Thoracic aorta (tissue), 2 donors: ENCODE results near the gene TRAF3IP1. TPM values are rescaled to one million over a fixed set of nuclear protein-coding genes. Genes with fewer than 3 reads are reported as not detected.
"Not testable (repeated sequence)": the region's sequence is repeated elsewhere in the genome, so short reads cannot be mapped to it uniquely, and the experiment has no call there.

Experiments
- ATAC-seq: fragments of 150-250 bp; one replicate; pipeline ENCODE4 v1.8.0; 2017; ENCODE audit warnings: low read depth; ENCODE audit not compliant: insufficient number of reproducible peaks, low FRiP score
- DNase-seq: peaks from one replicate; pipeline ENCODE4 v3.0.0-alpha.2; 2020; ENCODE audit warnings: low spot score
- H3K27ac ChIP-seq, 2 donors: fragments of 200-600 bp; sonication (generic); 1 replicate in 1 of 2; 2 replicates in 1 of 2; pipeline ENCODE4 v1.5.1; 2016; ENCODE audit warnings: mild to moderate bottlenecking in 2 of 2, moderate library complexity in 2 of 2
- H3K27me3 ChIP-seq: fragments of 200-600 bp; sonication (generic); replicated peaks from 2 replicates; pipeline ENCODE4 v1.6.0; 2016; ENCODE audit warnings: mild to moderate bottlenecking; ENCODE audit not compliant: insufficient read depth
- H3K36me3 ChIP-seq: fragments of 200-600 bp; sonication (generic); one replicate; pipeline ENCODE4 v1.5.1; 2016
- H3K4me1 ChIP-seq, 2 donors: fragments of 200-600 bp; sonication (generic); 1 replicate in 1 of 2; 2 replicates in 1 of 2; pipeline versions ENCODE4 v1.5.1 to v1.6.0; 2016; ENCODE audit warnings: low read depth in 2 of 2, mild to moderate bottlenecking in 1 of 2; ENCODE audit not compliant: control insufficient read depth in 1 of 2
- H3K4me3 ChIP-seq: fragments of 200-600 bp; sonication (generic); 2 replicates; pipeline ENCODE4 v1.5.1; 2016; ENCODE audit warnings: mild to moderate bottlenecking
- H3K9me3 ChIP-seq: fragments of 200-600 bp; sonication (generic); 2 replicates; pipeline ENCODE4 v1.5.1; 2016
- total RNA-seq, 2 donors: library from RNA; depleted of rRNA; stranded (reverse); fragments of >200 nt; gene quantifications; one replicate each; pipeline versions ENCODE4 v1.1.0 to v1.2.3, GENCODE V29; 2016
- TF ChIP-seq, protein P1 (sequence below): fragments of 200-600 bp; sonication (generic); IDR thresholded peaks from one replicate; pipeline ENCODE4 v1.5.1; 2019; ENCODE audit warnings: antibody characterized with exemption

Gene TRAF3IP1
- total RNA-seq, 2 donors from 2014 or later: 19.4 to 23.7 TPM

GRCh38 chr2:238439917-238440316 is 119.6 kb downstream of the TRAF3IP1 start:
- H3K36me3 ChIP-seq: peaks cover 17% of the 10 kb centered on the region
- H3K4me3 ChIP-seq: peak overlapping the region; percentile 59
- ATAC-seq (no peak), DNase-seq (no peak)
- no peaks in the 10 kb centered on the region for H3K9me3 ChIP-seq
- TF ChIP-seq, protein P1, sequence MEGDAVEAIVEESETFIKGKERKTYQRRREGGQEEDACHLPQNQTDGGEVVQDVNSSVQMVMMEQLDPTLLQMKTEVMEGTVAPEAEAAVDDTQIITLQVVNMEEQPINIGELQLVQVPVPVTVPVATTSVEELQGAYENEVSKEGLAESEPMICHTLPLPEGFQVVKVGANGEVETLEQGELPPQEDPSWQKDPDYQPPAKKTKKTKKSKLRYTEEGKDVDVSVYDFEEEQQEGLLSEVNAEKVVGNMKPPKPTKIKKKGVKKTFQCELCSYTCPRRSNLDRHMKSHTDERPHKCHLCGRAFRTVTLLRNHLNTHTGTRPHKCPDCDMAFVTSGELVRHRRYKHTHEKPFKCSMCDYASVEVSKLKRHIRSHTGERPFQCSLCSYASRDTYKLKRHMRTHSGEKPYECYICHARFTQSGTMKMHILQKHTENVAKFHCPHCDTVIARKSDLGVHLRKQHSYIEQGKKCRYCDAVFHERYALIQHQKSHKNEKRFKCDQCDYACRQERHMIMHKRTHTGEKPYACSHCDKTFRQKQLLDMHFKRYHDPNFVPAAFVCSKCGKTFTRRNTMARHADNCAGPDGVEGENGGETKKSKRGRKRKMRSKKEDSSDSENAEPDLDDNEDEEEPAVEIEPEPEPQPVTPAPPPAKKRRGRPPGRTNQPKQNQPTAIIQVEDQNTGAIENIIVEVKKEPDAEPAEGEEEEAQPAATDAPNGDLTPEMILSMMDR: no peak
- peak overlapping the region; percentile 67 to 68 for H3K27ac ChIP-seq
- H3K4me1 ChIP-seq: peaks cover 6 to 20% of the 10 kb centered on the region in 2 donors
- H3K27me3 ChIP-seq: no peaks in the 10 kb centered on the region

DNA sequence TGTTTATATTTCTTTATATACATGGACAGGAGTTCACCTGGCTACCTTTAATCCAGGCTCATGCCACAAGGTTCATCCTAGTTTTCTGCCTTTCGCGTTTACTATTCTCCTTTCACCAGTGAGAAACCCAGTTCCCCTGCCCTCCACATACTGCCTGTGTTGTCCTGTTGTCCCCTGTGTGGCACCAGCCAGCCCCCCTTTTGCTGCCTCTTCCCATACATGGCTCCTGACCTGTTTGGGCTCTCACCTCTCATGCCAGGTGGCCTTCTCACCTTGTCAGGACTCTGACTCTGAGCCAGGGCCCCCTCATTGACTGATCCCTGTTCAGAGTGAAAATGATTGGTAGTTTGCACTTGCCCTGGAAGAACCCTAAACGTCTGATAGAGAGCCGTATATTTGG is 120.0 kb downstream of the TRAF3IP1 start:
- Histone ChIP-seq H3K27ac (peak overlapping the region in 1 of 2 donors; percentile 68), H3K4me1 (peaks cover 6 to 20% of the 10 kb centered on the region in 2 donors), H3K27me3 (no peaks in the 10 kb centered on the region), H3K36me3 (peaks cover 12% of the 10 kb centered on the region), H3K4me3 (peak overlapping the region; percentile 59), H3K9me3 (no peaks in the 10 kb centered on the region)
- TF ChIP-seq, protein P1: no peak
- ATAC-seq (no peak), DNase-seq (no peak)

DNA sequence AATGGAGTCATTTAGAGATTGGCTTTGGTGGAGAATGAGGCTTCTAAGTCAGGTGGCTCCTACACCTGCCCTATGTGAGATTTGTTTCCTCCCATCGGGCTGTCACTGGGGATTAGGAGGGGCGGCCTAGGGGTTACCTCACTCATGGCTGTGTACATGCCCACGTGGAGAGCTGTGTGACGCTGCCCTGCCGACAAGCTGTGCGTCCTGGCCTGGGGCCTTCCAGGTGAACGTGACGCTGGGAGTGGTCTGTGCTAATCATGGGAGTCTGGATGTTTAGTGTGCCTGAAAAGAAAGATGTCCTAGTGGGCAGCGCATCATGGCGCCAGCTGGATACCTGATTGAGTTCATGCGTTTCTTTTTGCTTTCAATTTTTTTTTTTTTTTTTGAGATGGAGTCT is 120.4 kb downstream of the TRAF3IP1 start:
- H3K36me3 ChIP-seq: peaks cover 12% of the 10 kb centered on the region
- no peaks in the 10 kb centered on the region for H3K27me3 ChIP-seq
- no peak for ATAC-seq
- H3K4me3 ChIP-seq: no peak overlapping the region
- peaks cover 6 to 20% of the 10 kb centered on the region in 2 donors for H3K4me1 ChIP-seq
- DNase-seq: no peak
- no peak overlapping the region for H3K27ac ChIP-seq
- TF ChIP-seq, protein P1: no peak
- H3K9me3 ChIP-seq: no peaks in the 10 kb centered on the region

DNA sequence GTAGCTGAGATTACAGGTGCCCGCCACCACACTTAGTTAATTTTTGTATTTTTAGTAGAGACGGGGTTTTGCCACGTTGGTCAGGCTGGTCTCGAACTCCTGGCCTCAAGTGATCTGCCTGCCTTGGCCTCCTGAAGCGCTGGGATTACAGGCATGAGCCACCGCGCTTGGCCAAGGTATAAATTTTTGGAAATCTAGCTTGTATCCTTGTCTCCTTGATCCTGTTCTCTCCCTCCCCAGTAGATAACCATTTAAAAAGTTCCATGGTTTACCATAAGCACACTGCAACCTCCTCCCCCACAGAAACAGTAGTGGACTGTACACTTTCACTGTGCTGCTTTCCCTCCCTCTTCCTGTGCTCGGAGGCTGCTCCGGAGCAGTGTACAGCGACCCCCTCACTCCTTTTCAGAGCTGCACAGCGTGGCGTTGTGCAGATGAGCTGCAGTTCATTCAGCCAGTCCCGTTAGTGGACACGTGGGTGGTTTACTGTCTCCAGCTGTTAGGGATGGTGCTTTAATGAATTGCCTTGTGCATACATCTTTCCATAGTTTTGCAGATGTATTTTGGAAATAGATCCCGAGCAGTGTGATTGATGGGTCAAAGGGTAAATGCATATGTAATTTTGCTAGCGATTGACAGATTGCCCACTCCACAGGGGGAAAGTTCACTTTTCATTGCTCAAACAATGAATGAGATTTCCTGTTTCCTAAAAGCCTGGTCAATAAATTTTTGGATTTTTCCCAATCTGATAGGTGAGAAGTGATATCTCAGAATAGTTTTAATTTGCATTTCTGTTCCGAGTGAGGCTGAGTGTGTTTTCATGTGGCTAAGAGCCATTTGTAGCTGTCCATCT is 121.2 kb downstream of the TRAF3IP1 start:
- H3K36me3 ChIP-seq: peaks cover 17% of the 10 kb centered on the region

GRCh38 chr2:238442257-238442656 is 121.9 kb downstream of the TRAF3IP1 start:
- not testable (repeated sequence) for H3K27ac ChIP-seq, H3K4me3 ChIP-seq, H3K9me3 ChIP-seq, ATAC-seq, DNase-seq, H3K27me3 ChIP-seq
- Histone ChIP-seq H3K4me1 (peaks cover 6 to 20% of the 10 kb centered on the region in 2 donors), H3K36me3 (peaks cover 25% of the 10 kb centered on the region)

More for the DNA sequence above, 121.2 kb downstream of the TRAF3IP1 start:
- Histone ChIP-seq H3K27me3 (no peaks in the 10 kb centered on the region), H3K4me1 (peaks cover 6 to 20% of the 10 kb centered on the region in 2 donors), H3K4me3 (no peak overlapping the region), H3K27ac (no peak overlapping the region), H3K9me3 (no peaks in the 10 kb centered on the region)
- TF ChIP-seq, protein P1: no peak
- ATAC-seq (no peak), DNase-seq (no peak)
